ENCODE data around the gene C10orf71.

Gene C10orf71

GRCh38 chr10:49310901-49311554 is 12.1 kb downstream of the C10orf71 start:
- Histone ChIP-seq H2BK120ac (ENCODE audit: low read depth, low read length) (no peak overlapping the region), H3K4ac (ENCODE audit: low read depth, low read length) (no peak overlapping the region), H3K23ac (ENCODE audit: low read length) (no peak overlapping the region), H3K79me2 (ENCODE audit: control insufficient read depth, insufficient read depth, low read length) (no peaks in the 10 kb centered on the region), H2AK5ac (ENCODE audit: low read length) (no peak overlapping the region), H3K36me3 (ENCODE audit: control insufficient read depth, insufficient read depth, low read length) (no peaks in the 10 kb centered on the region), H3K4me3 (ENCODE audit: low read length) (no peak overlapping the region), H3K27me3 (ENCODE audit: insufficient read depth, low read length, poor library complexity) (no peaks in the 10 kb centered on the region), H3K9ac (ENCODE audit: low read length) (no peak overlapping the region), H4K8ac (ENCODE audit: low read depth, low read length) (no peak overlapping the region), H3K27ac (ENCODE audit: low read depth, low read length) (no peak overlapping the region), H3K56ac (ENCODE audit: low read length) (no peak overlapping the region), H2BK5ac (ENCODE audit: low read length) (no peak overlapping the region), H3K18ac (ENCODE audit: low read length) (no peak overlapping the region), H4K5ac (ENCODE audit: low read length) (no peak overlapping the region), H3K4me2 (ENCODE audit: low read length) (no peak overlapping the region), H3K79me1 (ENCODE audit: low read length) (no peaks in the 10 kb centered on the region), H2BK15ac (replicated peaks; ENCODE audit: low read depth) (no peak overlapping the region), H3K4me1 (ENCODE audit: control insufficient read depth, low read depth, low read length) (no peaks in the 10 kb centered on the region)
- no peak for DNase-seq
- no CpG with 5 or more reads among the region's 7 CpGs for WGBS (ENCODE audit: extremely low coverage, insufficient coverage, low lambda C conversion rate)

- H4K5ac ChIP-seq (ENCODE audit: low read length), result no peak overlapping the region
- no peak overlapping the region for H4K8ac ChIP-seq (ENCODE audit: low read depth, low read length)
- H2BK15ac ChIP-seq (replicated peaks; ENCODE audit: low read depth), result no peak overlapping the region
- H3K56ac ChIP-seq (ENCODE audit: low read length), result no peak overlapping the region
- H3K4me1 ChIP-seq (ENCODE audit: control insufficient read depth, low read depth, low read length), result no peaks in the 10 kb centered on the region
- H3K9ac ChIP-seq (ENCODE audit: low read length), result no peak overlapping the region
- no peak for DNase-seq
- H2AK5ac ChIP-seq (ENCODE audit: low read length), result no peak overlapping the region
- H3K23ac ChIP-seq (ENCODE audit: low read length), result no peak overlapping the region
- H3K27ac ChIP-seq (ENCODE audit: low read depth, low read length), result no peak overlapping the region
- no peak overlapping the region for H3K4ac ChIP-seq (ENCODE audit: low read depth, low read length)
- no peak overlapping the region for H2BK5ac ChIP-seq (ENCODE audit: low read length)
- no peaks in the 10 kb centered on the region for H3K36me3 ChIP-seq (ENCODE audit: control insufficient read depth, insufficient read depth, low read length)
- no peak overlapping the region for H3K18ac ChIP-seq (ENCODE audit: low read length)
- no peak overlapping the region for H3K4me3 ChIP-seq (ENCODE audit: low read length)
- H3K79me2 ChIP-seq (ENCODE audit: control insufficient read depth, insufficient read depth, low read length), result no peaks in the 10 kb centered on the region
- H3K4me2 ChIP-seq (ENCODE audit: low read length), result no peak overlapping the region
- H3K79me1 ChIP-seq (ENCODE audit: low read length), result no peaks in the 10 kb centered on the region
- no CpG with 5 or more reads among the region's 4 CpGs for WGBS (ENCODE audit: extremely low coverage, insufficient coverage, low lambda C conversion rate)
- H2BK120ac ChIP-seq (ENCODE audit: low read depth, low read length), result no peak overlapping the region
- no peaks in the 10 kb centered on the region for H3K27me3 ChIP-seq (ENCODE audit: insufficient read depth, low read length, poor library complexity)
Observed at GRCh38 chr10:49311555-49312236, 12.7 kb downstream of the C10orf71 start.

GRCh38 chr10:49312246-49312869 is 13.4 kb downstream of the C10orf71 start:
- no CpG with 5 or more reads among the region's 7 CpGs for whole genome bisulfite sequencing (ENCODE audit: extremely low coverage, insufficient coverage, low lambda C conversion rate)

GRCh38 chr10:49313501-49314070 is 14.6 kb downstream of the C10orf71 start:
- H3K9ac ChIP-seq (ENCODE audit: low read length), result no peak overlapping the region
- no peak overlapping the region for H2AK5ac ChIP-seq (ENCODE audit: low read length)
- H3K4ac ChIP-seq (ENCODE audit: low read depth, low read length), result no peak overlapping the region
- no peak overlapping the region for H3K56ac ChIP-seq (ENCODE audit: low read length)
- no peaks in the 10 kb centered on the region for H3K27me3 ChIP-seq (ENCODE audit: insufficient read depth, low read length, poor library complexity)
- WGBS (ENCODE audit: extremely low coverage, insufficient coverage, low lambda C conversion rate), result no CpG with 5 or more reads among the region's 11 CpGs
- H4K5ac ChIP-seq (ENCODE audit: low read length), result no peak overlapping the region
- no peak overlapping the region for H3K27ac ChIP-seq (ENCODE audit: low read depth, low read length)
- no peak overlapping the region for H3K4me3 ChIP-seq (ENCODE audit: low read length)
- no peaks in the 10 kb centered on the region for H3K79me1 ChIP-seq (ENCODE audit: low read length)
- no peak overlapping the region for H4K8ac ChIP-seq (ENCODE audit: low read depth, low read length)
- H3K4me1 ChIP-seq (ENCODE audit: control insufficient read depth, low read depth, low read length), result no peaks in the 10 kb centered on the region
- H2BK15ac ChIP-seq (replicated peaks; ENCODE audit: low read depth), result no peak overlapping the region
- no peak overlapping the region for H3K18ac ChIP-seq (ENCODE audit: low read length)
- DNase-seq, result no peak
- no peaks in the 10 kb centered on the region for H3K36me3 ChIP-seq (ENCODE audit: control insufficient read depth, insufficient read depth, low read length)
- H3K23ac ChIP-seq (ENCODE audit: low read length), result no peak overlapping the region
- no peak overlapping the region for H2BK5ac ChIP-seq (ENCODE audit: low read length)
- no peak overlapping the region for H2BK120ac ChIP-seq (ENCODE audit: low read depth, low read length)
- H3K4me2 ChIP-seq (ENCODE audit: low read length), result no peak overlapping the region
- H3K79me2 ChIP-seq (ENCODE audit: control insufficient read depth, insufficient read depth, low read length), result no peaks in the 10 kb centered on the region

More at GRCh38 chr10:49312246-49312869, 13.4 kb downstream of the C10orf71 start:
- Histone ChIP-seq H3K4me2 (ENCODE audit: low read length) (no peak overlapping the region), H4K8ac (ENCODE audit: low read depth, low read length) (no peak overlapping the region), H3K36me3 (ENCODE audit: control insufficient read depth, insufficient read depth, low read length) (no peaks in the 10 kb centered on the region), H2BK5ac (ENCODE audit: low read length) (no peak overlapping the region), H2BK15ac (replicated peaks; ENCODE audit: low read depth) (no peak overlapping the region), H4K5ac (ENCODE audit: low read length) (no peak overlapping the region), H2BK120ac (ENCODE audit: low read depth, low read length) (no peak overlapping the region), H3K79me1 (ENCODE audit: low read length) (no peaks in the 10 kb centered on the region), H3K79me2 (ENCODE audit: control insufficient read depth, insufficient read depth, low read length) (no peaks in the 10 kb centered on the region), H3K9ac (ENCODE audit: low read length) (no peak overlapping the region), H3K4me3 (ENCODE audit: low read length) (no peak overlapping the region), H3K4me1 (ENCODE audit: control insufficient read depth, low read depth, low read length) (no peaks in the 10 kb centered on the region), H3K18ac (ENCODE audit: low read length) (no peak overlapping the region), H3K4ac (ENCODE audit: low read depth, low read length) (no peak overlapping the region), H3K27ac (ENCODE audit: low read depth, low read length) (no peak overlapping the region), H2AK5ac (ENCODE audit: low read length) (no peak overlapping the region), H3K23ac (ENCODE audit: low read length) (no peak overlapping the region), H3K27me3 (ENCODE audit: insufficient read depth, low read length, poor library complexity) (no peaks in the 10 kb centered on the region), H3K56ac (ENCODE audit: low read length) (no peak overlapping the region)
- DNase-seq, result no peak

- Histone ChIP-seq H3K36me3 (ENCODE audit: control insufficient read depth, insufficient read depth, low read length) (no peaks in the 10 kb centered on the region), H3K4me1 (ENCODE audit: control insufficient read depth, low read depth, low read length) (no peaks in the 10 kb centered on the region), H2BK120ac (ENCODE audit: low read depth, low read length) (no peak overlapping the region), H3K4me3 (ENCODE audit: low read length) (no peak overlapping the region), H2BK15ac (replicated peaks; ENCODE audit: low read depth) (no peak overlapping the region), H3K27ac (ENCODE audit: low read depth, low read length) (no peak overlapping the region), H3K79me2 (ENCODE audit: control insufficient read depth, insufficient read depth, low read length) (no peaks in the 10 kb centered on the region), H2BK5ac (ENCODE audit: low read length) (no peak overlapping the region), H3K4me2 (ENCODE audit: low read length) (no peak overlapping the region), H2AK5ac (ENCODE audit: low read length) (no peak overlapping the region), H4K5ac (ENCODE audit: low read length) (no peak overlapping the region), H3K23ac (ENCODE audit: low read length) (no peak overlapping the region), H3K27me3 (ENCODE audit: insufficient read depth, low read length, poor library complexity) (no peaks in the 10 kb centered on the region), H3K79me1 (ENCODE audit: low read length) (no peaks in the 10 kb centered on the region), H4K8ac (ENCODE audit: low read depth, low read length) (no peak overlapping the region), H3K18ac (ENCODE audit: low read length) (no peak overlapping the region), H3K56ac (ENCODE audit: low read length) (no peak overlapping the region), H3K4ac (ENCODE audit: low read depth, low read length) (no peak overlapping the region), H3K9ac (ENCODE audit: low read length) (no peak overlapping the region)
- DNase-seq, result no peak
- WGBS (ENCODE audit: extremely low coverage, insufficient coverage, low lambda C conversion rate), result no CpG with 5 or more reads among the region's 5 CpGs
Observed at GRCh38 chr10:49314806-49315205, 15.8 kb downstream of the C10orf71 start.
